Endothelial cell of umbilical vein (primary cell): ENCODE measurements around the gene UNC119B. TPM values are rescaled to one million over a fixed set of nuclear protein-coding genes. Genes with fewer than 3 reads are reported as not detected.

ENCODE experiments used
- BruUV-seq: library from RNA; stranded (reverse); fragments of 400-500 nt; replicated peaks from 2 replicates; lab custom pipeline; 2021; lab: Mats Ljungman, UMichigan
- CTCF ChIA-PET: fragments of 300-600, 350-600 bp; sonication (Branson Sonifier 250); formaldehyde crosslinking; loops from one replicate; lab custom pipeline; 2021; ENCODE audit warnings: antibody characterized with exemption, inconsistent platforms; lab: Charles Lee
- POLR2A ChIA-PET: fragments of 300-600, 350-600 bp; sonication (Branson Sonifier 250); formaldehyde crosslinking; loops from one replicate; lab custom pipeline; 2021; ENCODE audit warnings: antibody characterized with exemption, inconsistent platforms; lab: Charles Lee
- DNase-seq: peaks from one replicate; pipeline ENCODE4 v3.0.0-alpha.2; 2011; ENCODE audit warnings: low read depth, low spot score
- FAIRE-seq: peaks from 2 replicates; lab custom pipeline; 2011; peaks lifted over from hg19 to GRCh38; lab: Jason Lieb, UNC
- H2AFZ ChIP-seq: 2 replicates; pipeline ENCODE4 v1.6.0; 2012; ENCODE audit warnings: low read depth, low read length, control low read depth, inconsistent platforms
- H3K27ac ChIP-seq: 2 replicates; pipeline ENCODE4 v1.5.1; 2011; ENCODE audit warnings: low read depth, mild to moderate bottlenecking, control low read depth, low read length, moderate library complexity; ENCODE audit not compliant: insufficient read depth
- H3K27me3 ChIP-seq, 2 experiments: 2 replicates each; pipeline versions ENCODE4 v1.6.0 to v1.6.1; 2011; ENCODE audit warnings: low read length in 2 of 2, mixed read lengths in 1 of 2; ENCODE audit not compliant: control insufficient read depth in 2 of 2, insufficient read depth in 2 of 2
- H3K36me3 ChIP-seq, 2 experiments: 2 replicates in 1 of 2; 3 replicates in 1 of 2; pipeline ENCODE4 v1.5.1; 2011; ENCODE audit warnings: low read length in 2 of 2, mild to moderate bottlenecking in 1 of 2, moderate library complexity in 1 of 2; ENCODE audit not compliant: control insufficient read depth in 2 of 2, insufficient read depth in 2 of 2; ENCODE audit errors: extremely low read depth in 1 of 2
- H3K4me1 ChIP-seq: 3 replicates; pipeline ENCODE4 v1.5.1; 2011; ENCODE audit warnings: mild to moderate bottlenecking, low read length; ENCODE audit not compliant: control insufficient read depth, insufficient read depth; ENCODE audit errors: extremely low read depth
- H3K4me2 ChIP-seq: 2 replicates; pipeline ENCODE4 v1.6.1; 2011; ENCODE audit warnings: low read length, control low read depth, mixed read lengths; ENCODE audit not compliant: insufficient read depth
- H3K4me3 ChIP-seq, 3 experiments: fragments of 200-600 bp in 1 of 3; sonication (generic), shearing (Covaris generic) in 1 of 3; replicated peaks in 1 of 3; 2 replicates each; pipeline ENCODE4 v1.5.1; 2011 to 2016; ENCODE audit warnings: control low read depth in 3 of 3, low read length in 3 of 3, mild to moderate bottlenecking in 2 of 3, inconsistent platforms in 1 of 3, low read depth in 1 of 3, moderate library complexity in 1 of 3; ENCODE audit not compliant: insufficient read depth in 1 of 3
- H3K79me2 ChIP-seq: 2 replicates; pipeline ENCODE4 v1.6.0; 2012; ENCODE audit warnings: low read length, inconsistent platforms; ENCODE audit not compliant: control insufficient read depth, insufficient read depth
- H3K9ac ChIP-seq: replicated peaks from 2 replicates; pipeline ENCODE3; 2011; ENCODE audit warnings: low read length, control low read depth; ENCODE audit not compliant: insufficient read depth; ENCODE audit errors: extremely low read depth
- H3K9me1 ChIP-seq: replicated peaks from 3 replicates; pipeline ENCODE4 v1.6.0; 2011; ENCODE audit warnings: mild to moderate bottlenecking, low read length; ENCODE audit not compliant: control insufficient read depth, insufficient read depth; ENCODE audit errors: extremely low read depth
- H3K9me3 ChIP-seq: replicated peaks from 2 replicates; pipeline ENCODE4 v1.5.1; 2012; ENCODE audit warnings: low read length, inconsistent platforms; ENCODE audit not compliant: control insufficient read depth, insufficient read depth
- H4K20me1 ChIP-seq: replicated peaks from 2 replicates; pipeline ENCODE3; 2011; ENCODE audit warnings: mild to moderate bottlenecking, low read length; ENCODE audit not compliant: control insufficient read depth, insufficient read depth; ENCODE audit errors: extremely low read depth
- EZH2 ChIP-seq: IDR thresholded peaks from 2 replicates; pipeline ENCODE4 v1.6.1; 2012; ENCODE audit warnings: borderline replicate concordance, low read depth, mild to moderate bottlenecking, moderate library complexity, low read length, inconsistent platforms; ENCODE audit not compliant: severe bottlenecking
- FOS ChIP-seq: IDR thresholded peaks from 2 replicates; pipeline ENCODE4 v1.6.1; 2011; ENCODE audit warnings: mild to moderate bottlenecking, low read length, moderate library complexity, borderline replicate concordance; ENCODE audit not compliant: insufficient read depth
- GATA2 ChIP-seq: IDR thresholded peaks from 2 replicates; pipeline ENCODE4 v1.7.0; 2011; ENCODE audit warnings: low read depth, mild to moderate bottlenecking, moderate library complexity, mixed read lengths, low read length; ENCODE audit not compliant: insufficient read length, insufficient read depth
- JUN ChIP-seq: IDR thresholded peaks from 2 replicates; pipeline ENCODE4 v1.6.1; 2011; ENCODE audit warnings: borderline replicate concordance, low read depth; ENCODE audit not compliant: insufficient read length, insufficient read depth
- MYC ChIP-seq: IDR thresholded peaks from one replicate; pipeline ENCODE4 v1.6.1; 2011; ENCODE audit warnings: mild to moderate bottlenecking, low read depth, low read length
- POLR2A ChIP-seq: IDR thresholded peaks from 2 replicates; pipeline ENCODE4 v1.6.1; 2012; ENCODE audit warnings: low read depth, mild to moderate bottlenecking, control low read depth, low read length
- POLR2AphosphoS5 ChIP-seq: IDR thresholded peaks from 2 replicates; pipeline ENCODE4 v1.6.1; 2012; ENCODE audit warnings: low read depth, mild to moderate bottlenecking, control low read depth, low read length, moderate library complexity; ENCODE audit not compliant: insufficient read depth
- dilution Hi-C: fragments of 300-500 bp; cut with MboI; formaldehyde crosslinking; loops from one replicate; pipeline ENCODE4 v1.15.0; 2019; ENCODE audit warnings: low sequenced_read_pairs; ENCODE audit not compliant: extremely low pct_ligation_motif_present
- intact Hi-C: fragments of 100-400 bp; cut with micrococcal nuclease; formaldehyde crosslinking; loops from one replicate; pipeline ENCODE4 v1.10.0; 2022
- polyA plus RNA-seq, 4 experiments: library from polyadenylated mRNA; depleted of rRNA in 3 of 4; stranded (reverse) in 3 of 4; unstranded in 1 of 4; fragments of >200 nt; gene quantifications; 2 replicates each; pipeline versions ENCODE4 v1.2.1 to v1.2.3, GENCODE V29; 2011 to 2012; ENCODE audit warnings: missing spikeins in 1 of 4
- total RNA-seq: library from RNA; stranded (reverse); gene quantifications from 2 replicates; pipeline ENCODE4 v1.2.3, GENCODE V29; 2021
- TF ChIP-seq, protein P1 (sequence below), 2 donors: IDR thresholded peaks; 1 replicate in 1 of 2; 2 replicates in 1 of 2; pipeline ENCODE4 v1.5.1; 2011; ENCODE audit warnings: low read length in 2 of 2, mild to moderate bottlenecking in 2 of 2, moderate library complexity in 2 of 2, control low read depth in 1 of 2, inconsistent platforms in 1 of 2, low read depth in 1 of 2; ENCODE audit not compliant: insufficient read depth in 1 of 2; ENCODE audit errors: extremely low read depth in 1 of 2
- TF ChIP-seq, protein P2 (sequence below): IDR thresholded peaks from 2 replicates; pipeline ENCODE4 v1.6.1; 2011; ENCODE audit not compliant: insufficient read depth, insufficient read length

UNC119B gene
- total and polyA plus RNA-seq, 2 donors (not counting 3 experiments of a cell fraction or from before 2014, with no cell fraction given), result 23.1 to 33.7 TPM

DNA sequence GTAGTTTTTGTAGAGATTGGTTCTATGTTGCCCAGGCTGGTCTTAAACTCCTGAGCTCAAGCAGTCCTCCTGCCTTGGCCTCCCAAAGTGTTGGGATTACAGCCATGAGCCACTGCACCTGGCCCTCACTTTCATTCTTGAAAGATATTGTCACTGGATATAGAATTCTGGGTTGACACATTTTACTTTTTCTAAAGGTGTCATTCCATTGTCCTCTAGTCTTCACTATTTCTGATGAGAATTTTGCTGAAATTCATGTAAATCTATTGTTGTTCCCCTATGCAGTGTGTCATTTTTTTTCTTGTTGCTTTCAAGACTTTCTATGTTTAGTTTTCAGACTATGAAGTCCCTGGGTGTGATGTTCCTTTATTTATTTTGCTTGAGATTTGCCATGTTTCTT is 44.5 kb downstream of the UNC119B start:
- TF ChIP-seq EZH2 (no peak), POLR2AphosphoS5 (no peak), POLR2A (no peak), GATA2 (no peak), FOS (no peak), MYC (no peak), JUN (no peak)
- TF ChIP-seq, protein P1, sequence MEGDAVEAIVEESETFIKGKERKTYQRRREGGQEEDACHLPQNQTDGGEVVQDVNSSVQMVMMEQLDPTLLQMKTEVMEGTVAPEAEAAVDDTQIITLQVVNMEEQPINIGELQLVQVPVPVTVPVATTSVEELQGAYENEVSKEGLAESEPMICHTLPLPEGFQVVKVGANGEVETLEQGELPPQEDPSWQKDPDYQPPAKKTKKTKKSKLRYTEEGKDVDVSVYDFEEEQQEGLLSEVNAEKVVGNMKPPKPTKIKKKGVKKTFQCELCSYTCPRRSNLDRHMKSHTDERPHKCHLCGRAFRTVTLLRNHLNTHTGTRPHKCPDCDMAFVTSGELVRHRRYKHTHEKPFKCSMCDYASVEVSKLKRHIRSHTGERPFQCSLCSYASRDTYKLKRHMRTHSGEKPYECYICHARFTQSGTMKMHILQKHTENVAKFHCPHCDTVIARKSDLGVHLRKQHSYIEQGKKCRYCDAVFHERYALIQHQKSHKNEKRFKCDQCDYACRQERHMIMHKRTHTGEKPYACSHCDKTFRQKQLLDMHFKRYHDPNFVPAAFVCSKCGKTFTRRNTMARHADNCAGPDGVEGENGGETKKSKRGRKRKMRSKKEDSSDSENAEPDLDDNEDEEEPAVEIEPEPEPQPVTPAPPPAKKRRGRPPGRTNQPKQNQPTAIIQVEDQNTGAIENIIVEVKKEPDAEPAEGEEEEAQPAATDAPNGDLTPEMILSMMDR (IDR thresholded peaks at IDR 0.05; ENCODE audit: extremely low read depth in 1 of 2, insufficient read depth in 1 of 2, low read depth in 1 of 2, low read length in 2 of 2), result no peak
- TF ChIP-seq, protein P2, sequence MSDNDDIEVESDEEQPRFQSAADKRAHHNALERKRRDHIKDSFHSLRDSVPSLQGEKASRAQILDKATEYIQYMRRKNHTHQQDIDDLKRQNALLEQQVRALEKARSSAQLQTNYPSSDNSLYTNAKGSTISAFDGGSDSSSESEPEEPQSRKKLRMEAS, result no peak
- H3K27ac ChIP-seq, result no peak overlapping the region
- intact Hi-C loops, result no loop called here
- FAIRE-seq (no peak), DNase-seq (no peak)
- no peaks in the 10 kb centered on the region for H3K36me3 ChIP-seq
- no peaks in the 10 kb centered on the region for H3K27me3 ChIP-seq
- no TSS peak for BruUV-seq
- no peak overlapping the region for H3K4me3 ChIP-seq
- dilution Hi-C loops, result no loop called here
- H3K79me2 ChIP-seq, result no peaks in the 10 kb centered on the region
- no peaks in the 10 kb centered on the region for H3K9me1 ChIP-seq
- ChIA-PET POLR2A (no interaction called here), CTCF (interaction anchor here (0.6 kb wide), 1 partner anchor 102 kb away, joined by 3 read pairs; no protein-coding TSS in a partner anchor)
- no peak overlapping the region for H3K4me2 ChIP-seq
- no peak overlapping the region for H2AFZ ChIP-seq
- no peak overlapping the region for H3K9ac ChIP-seq
- H3K9me3 ChIP-seq, result no peaks in the 10 kb centered on the region
- H3K4me1 ChIP-seq, result no peaks in the 10 kb centered on the region
- no peaks in the 10 kb centered on the region for H4K20me1 ChIP-seq
